Muscle of arm (tissue), 12 donors: ENCODE results near the gene COL17A1. TPM values are rescaled to one million over a fixed set of nuclear protein-coding genes. Genes with fewer than 3 reads are reported as not detected.
A peak's percentile ranks its signal among the peaks of the same experiment; 100 is the strongest.

Experiments used
- DNase-seq: peaks from one replicate; pipeline ENCODE4 v3.0.0-alpha.2; 2013
- polyA plus RNA-seq, 12 donors: library from polyadenylated mRNA; unstranded; fragments of 120-200 nt; gene quantifications; one replicate each; pipeline ENCODE4 v1.2.1, GENCODE V29; 2013; ENCODE audit not compliant: insufficient read length in 12 of 12

COL17A1 gene
- polyA plus RNA-seq, 12 donors, result 0.13 to 330 (median 1.5) TPM; not detected in 3

- no peak for DNase-seq
These were observed 33.2 kb downstream of the COL17A1 start for GRCh38 chr10:104052431-104052830.

GRCh38 chr10:104049504-104050250 lies 36.0 kb downstream of the COL17A1 start:
- no peak for DNase-seq

DNA sequence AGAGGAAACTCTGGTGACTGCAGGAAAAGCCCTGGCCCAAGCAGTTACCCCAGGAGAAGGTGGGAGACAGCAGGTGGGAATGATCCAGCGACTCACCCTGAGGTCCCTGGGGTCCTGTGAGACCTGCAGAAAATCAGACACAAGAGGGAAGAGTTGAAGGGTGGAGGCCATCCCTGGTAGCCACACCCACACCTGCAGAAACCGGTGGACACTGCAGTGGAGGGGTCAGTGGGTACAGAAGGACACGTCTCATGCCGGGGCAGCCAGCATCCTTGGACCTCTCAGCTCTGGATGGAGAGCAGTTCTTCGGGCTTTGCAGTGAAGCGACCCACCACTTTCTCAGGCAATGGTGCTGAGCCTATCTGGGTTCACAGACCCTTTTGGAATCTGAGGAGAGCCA lies 39.0 kb downstream of the COL17A1 start:
- DNase-seq, result no peak

- DNase-seq, result peak; percentile 9
These were observed 40.3 kb downstream of the COL17A1 start for GRCh38 chr10:104045151-104046089.

GRCh38 chr10:104043854-104044253 lies 41.8 kb downstream of the COL17A1 start:
- no peak for DNase-seq

DNA sequence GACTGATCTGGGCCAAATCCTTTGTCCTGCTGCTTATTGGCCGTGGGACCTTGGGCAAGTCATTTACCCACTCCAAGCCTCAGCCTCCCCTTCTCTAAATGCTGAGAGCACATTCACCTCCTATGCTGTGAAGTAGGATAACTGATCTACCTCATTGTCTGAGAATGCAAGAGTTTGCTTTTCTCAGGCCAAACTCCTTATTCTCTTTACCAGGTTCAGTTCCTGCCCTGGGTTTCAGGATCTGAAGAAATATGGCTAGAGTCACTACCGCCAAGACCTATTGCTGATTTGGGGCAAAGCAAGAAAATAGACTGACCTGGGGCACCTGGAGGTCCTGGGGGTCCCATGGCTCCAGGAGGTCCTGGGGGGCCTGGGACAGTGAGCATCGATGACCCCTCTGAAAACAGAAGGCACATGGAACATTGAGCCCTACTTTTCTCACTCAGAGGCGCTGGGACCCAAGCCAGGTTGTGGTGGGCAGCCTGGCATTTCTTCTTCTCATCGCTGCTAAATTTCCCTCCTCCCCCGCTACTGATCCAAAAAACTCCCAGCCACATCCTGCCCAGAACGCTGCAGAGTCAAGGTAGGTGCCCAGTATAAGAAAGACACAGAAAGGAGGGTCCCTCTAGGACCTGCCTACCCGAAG lies 42.4 kb downstream of the COL17A1 start:
- DNase-seq, result no peak

DNA sequence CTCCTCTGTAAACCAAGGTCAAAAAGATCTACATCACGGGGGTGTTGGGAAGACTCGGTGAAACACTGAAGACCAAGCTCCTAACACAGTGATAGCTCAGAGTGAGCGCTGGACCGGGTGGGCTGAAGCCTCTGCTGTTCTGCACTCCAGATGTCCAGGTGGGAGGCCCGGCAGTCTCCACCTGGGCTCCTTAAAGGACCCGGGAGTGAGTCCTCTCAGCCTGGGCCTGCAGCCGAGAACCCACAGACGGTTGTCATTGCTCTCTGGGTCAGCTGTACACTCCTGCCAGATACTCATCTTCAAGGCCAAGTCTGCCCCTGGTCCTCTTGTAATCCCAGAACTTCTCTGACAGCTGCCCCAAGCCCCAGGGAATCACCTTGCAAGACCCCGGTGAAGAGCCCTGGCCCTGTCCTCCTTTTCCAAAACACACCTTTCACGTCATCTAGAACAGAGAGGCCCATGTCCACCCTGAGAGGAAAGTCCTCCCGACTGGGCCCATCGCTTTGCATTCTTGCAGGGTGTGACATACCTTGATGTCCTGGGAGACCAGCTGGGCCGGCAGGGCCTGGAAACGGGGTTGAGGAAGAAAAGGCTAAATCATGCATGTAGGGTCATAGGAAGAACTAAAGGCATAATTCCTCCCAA lies 43.7 kb downstream of the COL17A1 start:
- no peak for DNase-seq

- DNase-seq, result no peak
These were observed 44.6 kb downstream of the COL17A1 start for GRCh38 chr10:104040862-104041789.

DNA sequence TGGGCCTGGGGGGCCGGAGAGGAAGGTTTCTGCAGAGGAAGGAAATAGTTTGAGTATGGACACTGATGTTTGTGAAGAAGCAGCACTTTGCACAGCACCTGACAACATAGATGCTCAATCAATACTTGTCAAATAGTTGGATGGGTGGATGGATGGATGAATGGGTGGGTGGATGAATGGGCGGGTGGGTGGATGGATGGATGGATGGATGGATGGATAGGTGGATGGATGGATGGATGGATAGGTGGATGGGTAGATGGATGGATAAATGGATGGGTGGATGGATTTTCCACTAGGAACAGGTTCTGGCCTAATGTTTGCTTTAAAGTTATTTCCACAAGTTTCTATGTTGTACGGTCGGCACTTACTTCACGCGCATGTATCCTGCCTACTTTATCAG lies 45.3 kb downstream of the COL17A1 start:
- no peak for DNase-seq

GRCh38 chr10:104038958-104039752 lies 46.5 kb downstream of the COL17A1 start:
- no peak for DNase-seq

DNA sequence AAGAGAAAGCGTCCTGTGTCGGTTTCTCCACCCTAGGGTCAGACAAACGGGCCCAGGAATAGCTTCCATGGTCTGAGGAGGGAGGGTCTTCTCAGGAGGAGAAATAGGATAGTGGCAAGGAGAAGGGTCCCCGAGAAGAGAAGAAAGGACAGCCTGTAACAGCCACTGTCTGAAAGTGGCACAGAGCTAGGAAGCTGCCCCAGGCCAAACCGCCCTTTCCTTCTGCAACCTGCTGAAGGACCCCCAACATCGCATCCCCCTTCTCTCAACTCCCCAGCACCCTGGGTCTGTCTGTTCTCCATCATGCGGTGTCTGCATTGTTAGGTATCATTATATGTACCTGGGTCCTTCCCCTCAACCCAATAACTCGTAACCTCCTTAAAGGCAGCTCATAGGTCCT lies 47.1 kb downstream of the COL17A1 start:
- DNase-seq, result no peak

DNA sequence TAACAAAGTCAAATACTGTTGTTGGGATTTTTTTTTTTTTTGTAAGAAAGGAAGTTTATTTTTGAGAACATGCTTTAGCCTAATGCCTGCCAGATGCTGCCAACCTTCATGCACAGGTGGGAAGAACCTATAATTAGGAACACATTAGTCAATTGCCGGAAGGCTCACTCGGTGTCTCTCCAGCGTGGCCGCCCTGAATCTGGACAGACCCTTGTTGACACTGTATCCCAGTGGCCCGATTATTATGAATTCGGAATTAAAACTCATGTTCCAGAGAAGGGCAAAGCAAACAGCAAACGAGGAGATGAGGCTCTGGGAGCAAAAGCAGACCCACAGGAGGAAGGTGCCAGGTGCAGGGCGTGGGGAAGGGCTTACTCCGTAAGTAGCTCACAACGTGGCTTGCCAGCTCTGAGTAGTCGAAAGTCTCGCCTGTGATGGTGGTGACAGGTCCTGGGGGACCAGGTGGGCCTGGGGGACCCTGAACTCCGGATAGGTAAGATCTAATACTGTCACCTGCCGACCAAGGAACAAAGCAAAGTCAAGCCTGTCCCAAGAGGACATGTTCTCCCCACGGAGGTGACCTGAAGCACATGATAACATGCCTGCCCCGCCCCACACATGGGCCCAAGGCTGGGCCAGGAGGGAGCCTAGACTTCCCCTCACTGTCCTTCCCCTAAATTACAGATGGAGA lies 48.3 kb downstream of the COL17A1 start:
- no peak for DNase-seq

GRCh38 chr10:104036518-104037260 lies 49.0 kb downstream of the COL17A1 start:
- no peak for DNase-seq

DNA sequence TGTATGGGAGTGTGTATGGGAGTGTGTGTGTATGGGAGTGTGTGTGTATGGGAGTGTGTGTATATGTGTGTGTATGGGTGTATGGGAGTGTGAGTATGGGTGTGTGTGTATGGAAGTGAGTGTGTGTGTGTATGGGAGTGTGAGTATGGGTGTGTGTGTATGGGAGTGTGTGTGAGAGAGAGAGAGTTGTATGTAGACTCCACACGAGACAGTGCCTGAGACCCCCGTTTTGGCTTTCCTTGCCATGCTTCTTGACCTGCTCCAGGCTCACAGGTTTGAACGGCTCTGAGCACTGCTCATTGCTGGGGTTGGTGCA lies 49.7 kb downstream of the COL17A1 start:
- no peak for DNase-seq

GRCh38 chr10:104035194-104036068 lies 50.2 kb downstream of the COL17A1 start:
- DNase-seq, result no peak

GRCh38 chr10:104034401-104035193 lies 51.1 kb downstream of the COL17A1 start:
- no peak for DNase-seq

GRCh38 chr10:104033966-104034365 lies 51.7 kb downstream of the COL17A1 start:
- no peak for DNase-seq
